HL-60/S4 treated with retinoic acid at 250 ng/mL for 4 days and 3 days (cell line): ENCODE results near the gene SLC44A3.

Source experiments
- in situ Hi-C: fragments of 300-500 bp; cut with MboI; formaldehyde crosslinking; loops from 2 replicates; pipeline ENCODE4 v1.7.0; 2022; ENCODE audit warnings: low sequenced_read_pairs

SLC44A3 gene

GRCh38 chr1:94899756-94900155 lies 79.6 kb downstream of the SLC44A3 start:
- in situ Hi-C loops = no loop called here

GRCh38 chr1:94901841-94902240 lies 81.7 kb downstream of the SLC44A3 start:
- in situ Hi-C loops = no loop called here

- in situ Hi-C loops = no loop called here
Measured at GRCh38 chr1:94903280-94904009, 83.3 kb downstream of the SLC44A3 start.

- in situ Hi-C loops = no loop called here
Measured at GRCh38 chr1:94905207-94905606, 85.0 kb downstream of the SLC44A3 start.

GRCh38 chr1:94906382-94906781 lies 86.2 kb downstream of the SLC44A3 start:
- in situ Hi-C loops = no loop called here

- in situ Hi-C loops = no loop called here
Measured at GRCh38 chr1:94907136-94907535, 87.0 kb downstream of the SLC44A3 start.

- in situ Hi-C loops = no loop called here
Measured at GRCh38 chr1:94908190-94908589, 88.0 kb downstream of the SLC44A3 start.

- in situ Hi-C loops = no loop called here
Measured at GRCh38 chr1:94908965-94909364, 88.8 kb downstream of the SLC44A3 start.

GRCh38 chr1:94909486-94909885 lies 89.3 kb downstream of the SLC44A3 start:
- in situ Hi-C loops = no loop called here

- in situ Hi-C loops = no loop called here
Measured at GRCh38 chr1:94912263-94913184, 92.4 kb downstream of the SLC44A3 start.

GRCh38 chr1:94917251-94917650 lies 97.1 kb downstream of the SLC44A3 start:
- in situ Hi-C loops = no loop called here

- in situ Hi-C loops = no loop called here
Measured at GRCh38 chr1:94919241-94920030, 99.3 kb downstream of the SLC44A3 start.

GRCh38 chr1:94920061-94920460 lies 99.9 kb downstream of the SLC44A3 start:
- in situ Hi-C loops = no loop called here

- in situ Hi-C loops = no loop called here
Measured at GRCh38 chr1:94921977-94922376, 101.8 kb downstream of the SLC44A3 start.

- in situ Hi-C loops = no loop called here
Measured at GRCh38 chr1:94922761-94923331, 102.7 kb downstream of the SLC44A3 start.

- in situ Hi-C loops = no loop called here
Measured at GRCh38 chr1:94925004-94925403, 104.8 kb downstream of the SLC44A3 start.

GRCh38 chr1:94925561-94926125 lies 105.5 kb downstream of the SLC44A3 start:
- in situ Hi-C loops = no loop called here

- in situ Hi-C loops = no loop called here
Measured at GRCh38 chr1:94926126-94926914, 106.2 kb downstream of the SLC44A3 start.

GRCh38 chr1:94926915-94927404 lies 106.8 kb downstream of the SLC44A3 start, which contains the start of gene CNN3:
TSS of gene CNN3 (minus strand) at chr1:94927110. CDS start at chr1:94926894, 216 bp downstream.
- in situ Hi-C loops = no loop called here
